ENCODE measurements around the gene MRGPRD. TPM values are rescaled to one million over a fixed set of nuclear protein-coding genes. Genes with fewer than 3 reads are reported as not detected.
A peak's percentile ranks its signal among the peaks of the same experiment; 100 is the strongest.

MRGPRD gene
- total and polyA plus RNA-seq, 7 donors: not detected

DNA sequence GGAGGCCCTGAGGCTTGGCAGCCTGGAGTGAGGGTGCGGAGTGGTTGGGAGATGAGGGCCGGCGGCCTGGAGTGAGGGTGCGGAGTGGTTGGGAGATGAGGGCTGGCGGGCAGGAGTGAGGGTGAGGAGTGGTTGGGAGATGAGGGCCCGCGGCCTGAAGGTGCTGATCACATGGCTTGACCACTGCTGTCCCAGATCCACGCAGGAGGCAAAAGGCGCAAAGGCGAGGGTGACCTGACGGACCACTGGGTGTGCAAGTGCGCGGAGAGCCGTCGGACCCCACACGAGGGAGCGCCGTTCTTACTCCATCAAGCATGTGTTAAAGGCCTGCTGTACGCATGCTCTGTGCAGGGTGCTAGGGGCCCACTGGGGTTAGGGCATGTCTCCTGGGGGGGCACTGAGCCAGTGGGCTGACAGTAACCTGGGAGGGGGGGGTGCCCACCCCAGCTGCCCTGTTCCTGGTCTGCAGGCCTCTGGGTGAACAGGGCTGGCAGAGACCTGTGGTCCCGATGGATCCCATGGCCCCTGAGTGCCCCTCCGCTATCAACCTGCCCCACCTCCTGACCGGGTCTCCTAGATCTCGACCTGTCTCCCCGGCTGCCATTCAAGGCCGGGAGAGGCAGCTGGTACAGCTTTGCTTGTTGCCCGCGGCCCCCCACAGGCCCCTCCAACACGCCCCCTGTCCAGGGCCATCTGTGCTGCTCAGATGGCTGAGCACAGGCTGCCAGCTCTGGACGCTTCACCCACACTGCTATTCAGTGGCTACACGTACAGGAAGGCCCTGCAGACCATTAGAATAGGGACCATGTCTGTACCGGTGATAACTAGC lies 21.1 kb downstream of the MRGPRD start:
- Histone ChIP-seq H3K4me1 (no peaks in the 10 kb centered on the region), H3K36me3 (ENCODE audit: insufficient read depth in 1 of 2, low read depth in 1 of 2) (no peaks in the 10 kb centered on the region), H3K27me3 (ENCODE audit: insufficient read depth in 3 of 3, low read length in 2 of 3) (peaks cover 0 to 13% (median 3%) of the 10 kb centered on the region in 3 donors), H3K9me3 (peaks cover 4% of the 10 kb centered on the region), H3K27ac (no peak overlapping the region), H3K4me3 (no peak overlapping the region)
- peak in 1 of 2 donors; percentile 33 for DNase-seq
- intact Hi-C loops (cut with DNase I): no loop called here
- 76 to 78% (median 77%) methylated on average over 27 to 31 of the region's 31 CpGs for WGBS, 3 donors
- ATAC-seq: no peak
- TF ChIP-seq, protein P1, sequence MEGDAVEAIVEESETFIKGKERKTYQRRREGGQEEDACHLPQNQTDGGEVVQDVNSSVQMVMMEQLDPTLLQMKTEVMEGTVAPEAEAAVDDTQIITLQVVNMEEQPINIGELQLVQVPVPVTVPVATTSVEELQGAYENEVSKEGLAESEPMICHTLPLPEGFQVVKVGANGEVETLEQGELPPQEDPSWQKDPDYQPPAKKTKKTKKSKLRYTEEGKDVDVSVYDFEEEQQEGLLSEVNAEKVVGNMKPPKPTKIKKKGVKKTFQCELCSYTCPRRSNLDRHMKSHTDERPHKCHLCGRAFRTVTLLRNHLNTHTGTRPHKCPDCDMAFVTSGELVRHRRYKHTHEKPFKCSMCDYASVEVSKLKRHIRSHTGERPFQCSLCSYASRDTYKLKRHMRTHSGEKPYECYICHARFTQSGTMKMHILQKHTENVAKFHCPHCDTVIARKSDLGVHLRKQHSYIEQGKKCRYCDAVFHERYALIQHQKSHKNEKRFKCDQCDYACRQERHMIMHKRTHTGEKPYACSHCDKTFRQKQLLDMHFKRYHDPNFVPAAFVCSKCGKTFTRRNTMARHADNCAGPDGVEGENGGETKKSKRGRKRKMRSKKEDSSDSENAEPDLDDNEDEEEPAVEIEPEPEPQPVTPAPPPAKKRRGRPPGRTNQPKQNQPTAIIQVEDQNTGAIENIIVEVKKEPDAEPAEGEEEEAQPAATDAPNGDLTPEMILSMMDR (IDR thresholded peaks at IDR 0.05): no peak

DNA sequence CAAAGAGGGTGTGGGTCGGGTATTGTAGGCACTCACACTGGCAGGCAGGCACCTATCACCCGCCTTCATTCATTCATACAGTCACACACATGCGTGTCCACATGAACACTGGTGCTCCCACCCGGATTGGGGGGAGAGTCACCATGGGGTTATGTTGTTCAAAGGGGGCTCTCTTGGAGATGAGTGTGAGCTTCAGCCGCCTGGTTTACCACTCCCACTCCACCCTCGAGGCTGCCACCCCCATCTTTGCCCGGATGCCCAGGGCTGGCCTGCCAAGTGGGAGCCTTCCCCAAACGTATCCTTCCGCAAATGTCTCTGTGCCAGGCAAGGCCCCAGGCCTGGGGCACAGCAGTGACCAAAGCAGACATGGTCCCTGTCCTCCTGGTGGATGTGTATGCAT lies 22.6 kb downstream of the MRGPRD start:
- no peaks in the 10 kb centered on the region for H3K4me1 ChIP-seq
- H3K36me3 ChIP-seq (ENCODE audit: insufficient read depth in 1 of 2, low read depth in 1 of 2): no peaks in the 10 kb centered on the region
- H3K4me3 ChIP-seq: no peak overlapping the region
- peaks cover 0 to 13% (median 3%) of the 10 kb centered on the region in 3 donors for H3K27me3 ChIP-seq (ENCODE audit: insufficient read depth in 3 of 3, low read length in 2 of 3)
- WGBS, 3 donors: 84 to 87% (median 86%) methylated on average over 9 of the region's 9 CpGs
- peaks cover 4% of the 10 kb centered on the region for H3K9me3 ChIP-seq
- H3K27ac ChIP-seq: no peak overlapping the region
- intact Hi-C loops (cut with DNase I): no loop called here
- ATAC-seq: no peak
- TF ChIP-seq, protein P1 (IDR thresholded peaks at IDR 0.05): no peak
- peak in 1 of 2 donors; percentile 32 for DNase-seq

DNA sequence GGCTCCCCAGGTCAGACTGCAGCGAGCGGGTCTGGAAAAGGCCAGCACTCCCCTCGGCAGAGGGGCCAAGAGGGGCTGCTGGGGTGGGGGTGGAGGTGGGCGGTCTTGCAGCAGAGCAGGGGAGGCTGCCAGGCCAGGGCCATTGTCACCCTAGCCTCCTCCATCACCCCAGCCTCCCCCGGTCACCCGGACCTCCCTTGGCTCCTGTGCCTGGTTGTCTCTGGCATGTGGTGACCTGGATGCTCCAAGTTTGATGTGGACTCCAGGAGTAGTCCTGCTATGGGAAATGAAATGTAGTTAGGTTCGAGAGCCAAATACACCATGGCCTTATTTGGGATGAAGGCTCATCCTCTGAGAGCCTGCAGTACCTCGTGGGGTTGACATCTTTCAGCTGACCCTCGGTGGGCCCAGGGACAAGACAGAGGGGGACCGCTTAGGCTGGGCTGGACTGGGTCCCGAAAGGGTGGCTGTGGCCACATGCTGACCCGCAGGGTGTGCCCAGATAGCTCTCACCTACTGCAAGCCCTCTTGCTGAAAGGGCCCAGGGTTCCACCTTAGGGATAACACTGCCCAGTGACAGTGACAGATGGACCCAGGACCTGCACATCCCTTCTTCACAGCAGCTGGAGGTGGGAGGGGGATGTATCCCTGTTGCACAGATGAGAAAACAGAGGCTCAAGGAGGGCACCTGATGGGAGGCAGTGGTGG lies 24.1 kb downstream of the MRGPRD start:
- Histone ChIP-seq H3K27me3 (ENCODE audit: insufficient read depth in 3 of 3, low read length in 2 of 3) (peaks cover 0 to 8% (median 0%) of the 10 kb centered on the region in 3 donors), H3K36me3 (ENCODE audit: insufficient read depth in 1 of 2, low read depth in 1 of 2) (no peaks in the 10 kb centered on the region), H3K4me3 (no peak overlapping the region), H3K4me1 (no peaks in the 10 kb centered on the region), H3K27ac (no peak overlapping the region), H3K9me3 (peaks cover 4% of the 10 kb centered on the region)
- DNase-seq (peak in 1 of 2 donors; percentile 26), ATAC-seq (no peak)
- WGBS, 3 donors: 64 to 68% (median 64%) methylated on average over 12 of the region's 12 CpGs
- intact Hi-C loops (cut with DNase I): loop anchor here in 1 of 2 donors (2.0 kb wide), 1 partner anchor 20 kb away; no protein-coding TSS in a partner anchor
- TF ChIP-seq, protein P1 (IDR thresholded peaks at IDR 0.05): no peak

DNA sequence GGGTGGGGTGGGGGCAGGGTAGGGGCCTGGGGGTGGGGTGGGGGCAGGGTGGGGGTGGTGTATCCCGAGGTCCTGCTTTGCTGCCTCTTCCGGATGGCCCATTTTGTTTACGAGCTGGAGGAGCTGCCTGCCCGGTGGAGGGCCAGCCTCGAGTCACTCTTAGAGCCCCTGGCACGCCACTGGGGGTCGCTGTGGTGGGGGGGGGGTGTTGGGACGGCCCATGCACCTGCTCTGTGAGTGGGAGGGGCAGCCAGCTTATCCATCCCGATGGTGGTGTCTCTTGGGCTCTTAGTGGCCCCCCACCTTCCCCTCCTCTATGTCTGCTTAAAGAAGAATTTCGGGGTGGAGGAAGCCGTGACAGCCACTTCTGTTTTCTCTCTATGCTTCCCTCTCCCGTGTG lies 24.6 kb downstream of the MRGPRD start:
- no peak overlapping the region for H3K4me3 ChIP-seq
- DNase-seq (peak in 1 of 2 donors; percentile 52), ATAC-seq (no peak)
- H3K9me3 ChIP-seq: peaks cover 4% of the 10 kb centered on the region
- intact Hi-C loops (cut with DNase I): loop anchor here in 1 of 2 donors (2.0 kb wide), 1 partner anchor 21 kb away; no protein-coding TSS in a partner anchor
- peaks cover 0 to 4% (median 0%) of the 10 kb centered on the region in 3 donors for H3K27me3 ChIP-seq (ENCODE audit: insufficient read depth in 3 of 3, low read length in 2 of 3)
- H3K27ac ChIP-seq: no peak overlapping the region
- TF ChIP-seq, protein P1 (IDR thresholded peaks at IDR 0.05): no peak
- H3K36me3 ChIP-seq (ENCODE audit: insufficient read depth in 1 of 2, low read depth in 1 of 2): no peaks in the 10 kb centered on the region
- no peaks in the 10 kb centered on the region for H3K4me1 ChIP-seq
- WGBS, 3 donors: 7 to 16% (median 14%) methylated on average over 10 to 12 of the region's 12 CpGs
